Transverse colon (tissue), 4 donors: ENCODE measurements around the gene FCER2. TPM values are rescaled to one million over a fixed set of nuclear protein-coding genes. Genes with fewer than 3 reads are reported as not detected.

ENCODE experiments used
- DNase-seq: peaks from one replicate; pipeline ENCODE4 v3.0.0-alpha.2; 2019
- H3K27ac ChIP-seq, 4 donors: fragments of 200-600 bp; sonication (generic); 2 replicates each; pipeline ENCODE4 v1.5.1; 2016 to 2018; ENCODE audit warnings: inconsistent platforms in 4 of 4
- H3K27me3 ChIP-seq: fragments of 200-600 bp; sonication (generic); 2 replicates; pipeline ENCODE4 v1.5.1; 2017; ENCODE audit warnings: inconsistent platforms
- H3K36me3 ChIP-seq, 4 donors: fragments of 200-600 bp; sonication (generic); 2 replicates each; pipeline ENCODE4 v1.5.1; 2017 to 2019; ENCODE audit warnings: inconsistent platforms in 4 of 4
- H3K4me1 ChIP-seq, 4 donors: fragments of 200-600 bp; sonication (generic); 2 replicates each; pipeline ENCODE4 v1.5.1; 2017 to 2020; ENCODE audit warnings: inconsistent platforms in 4 of 4
- H3K4me3 ChIP-seq, 4 donors: fragments of 200-600 bp; sonication (generic); 1 replicate in 1 of 4; 2 replicates in 3 of 4; pipeline versions ENCODE4 v1.5.1 to v1.6.1; 2017 to 2019; ENCODE audit warnings: inconsistent platforms in 4 of 4
- H3K9me3 ChIP-seq, 2 donors: fragments of 200-600 bp; sonication (generic); 2 replicates each; pipeline ENCODE4 v1.5.1; 2017 to 2019; ENCODE audit warnings: inconsistent platforms in 2 of 2
- EP300 ChIP-seq: sonication (generic); formaldehyde crosslinking; IDR thresholded peaks from one replicate; pipeline ENCODE4 v1.6.1; 2017; ENCODE audit warnings: antibody characterized with exemption, low read depth
- POLR2A ChIP-seq: fragments of 450-650 bp; IDR thresholded peaks from one replicate; pipeline ENCODE4 v1.6.1; 2016; ENCODE audit warnings: antibody characterized with exemption, mild to moderate bottlenecking, moderate library complexity
- POLR2AphosphoS5 ChIP-seq, 3 donors: sonication (generic); formaldehyde crosslinking; IDR thresholded peaks; one replicate each; pipeline ENCODE4 v1.6.1; 2016; ENCODE audit warnings: antibody characterized with exemption in 3 of 3
- WGBS, 2 donors: methylation state at CpG; one replicate each; pipeline ENCODE4 v1.1.5; 2018; ENCODE audit warnings: low coverage in 1 of 2; 5-methylcytosine and 5-hydroxymethylcytosine counted together
- in situ Hi-C, 4 donors: fragments of 200-750 bp; cut with MboI; loops; one replicate each; pipeline versions ENCODE4 v1.15.0 to v1.15.1; 2017; ENCODE audit warnings: low sequenced_read_pairs in 3 of 4, low pct_ligation_motif_present in 1 of 4, low pct_unique_long_range_greater_than_20kb in 1 of 4
- intact Hi-C: fragments of 100-400 bp; cut with DNase I; formaldehyde crosslinking; loops from one replicate; pipeline ENCODE4 v1.15.1; 2023; ENCODE audit warnings: low total_unique reads
- total RNA-seq, 4 donors: library from RNA; depleted of rRNA; stranded (reverse); fragments of >200 nt; gene quantifications; one replicate each; pipeline ENCODE4 v1.1.0, GENCODE V29; 2016
- TF ChIP-seq, protein P1 (sequence below), 5 experiments: fragments of 200-600 bp in 3 of 5; fragments of 450-650 bp in 2 of 5; sonication (generic) in 3 of 5; IDR thresholded peaks; 1 replicate in 2 of 5; 2 replicates in 3 of 5; pipeline ENCODE4 v1.5.1; 2016 to 2017; ENCODE audit warnings: antibody characterized with exemption in 5 of 5, inconsistent platforms in 3 of 5, mild to moderate bottlenecking in 2 of 5, moderate library complexity in 1 of 5

Gene FCER2
- total RNA-seq, 4 donors from 2014 or later = 0.27 to 10.1 (median 4.3) TPM; not detected in 1

DNA sequence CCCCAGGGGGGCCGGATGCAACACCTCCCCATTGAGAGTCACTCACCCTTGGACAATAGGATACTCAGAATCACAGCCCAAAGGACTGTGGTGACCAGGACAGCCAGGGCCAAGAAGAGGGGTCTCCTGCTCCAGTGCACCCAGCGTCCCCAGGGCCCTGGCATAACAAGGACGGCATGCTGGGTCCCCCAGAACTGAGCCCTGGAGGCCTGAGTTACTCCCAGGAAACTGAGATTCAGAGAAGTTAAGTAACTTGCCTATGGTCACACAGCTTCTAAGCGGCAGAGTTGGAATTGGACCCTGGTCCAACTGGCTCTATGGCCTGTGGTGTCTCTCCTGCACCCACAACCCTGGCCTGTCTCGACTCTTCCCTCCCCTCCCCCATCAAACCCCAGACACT, 29.7 kb upstream of the FCER2 start:
- Histone ChIP-seq H3K9me3 (no peaks in the 10 kb centered on the region), H3K27me3 (peaks cover 54% of the 10 kb centered on the region), H3K27ac (no peak overlapping the region), H3K4me3 (no peak overlapping the region), H3K4me1 (peaks cover 0 to 7% (median 0%) of the 10 kb centered on the region in 4 donors), H3K36me3 (no peaks in the 10 kb centered on the region)
- TF ChIP-seq POLR2AphosphoS5 (IDR thresholded peaks at IDR 0.05) = no peak
- DNase-seq = no peak
- WGBS, 2 donors = 65% methylated on average over 5 of the region's 5 CpGs; no CpG with 5 or more reads in 1 of the 2 donors
- intact Hi-C loops (no loop called here), in situ Hi-C loops (no loop called here)

DNA sequence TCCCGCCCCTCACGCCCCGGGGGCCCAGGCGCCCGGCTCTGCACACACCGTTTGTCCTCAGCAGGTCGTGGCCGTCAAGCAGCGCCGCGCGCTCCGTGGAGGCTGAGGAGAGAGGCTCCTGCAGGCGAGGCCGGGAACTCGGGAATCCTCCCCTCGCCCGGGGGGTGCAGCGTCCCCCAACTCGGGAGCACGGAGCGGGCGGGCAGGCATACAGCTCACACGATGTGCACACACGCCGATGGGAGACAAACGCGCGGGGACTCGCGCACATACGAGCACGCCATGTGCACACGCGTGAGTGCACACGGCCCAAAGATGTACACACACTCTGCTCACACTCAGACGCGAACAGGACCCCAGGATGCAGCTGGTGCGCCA, 29.3 kb upstream of the FCER2 start:
- H3K27ac ChIP-seq = no peak overlapping the region
- peaks cover 54% of the 10 kb centered on the region for H3K27me3 ChIP-seq
- H3K4me1 ChIP-seq = peaks cover 0 to 7% (median 0%) of the 10 kb centered on the region in 4 donors
- H3K4me3 ChIP-seq = no peak overlapping the region
- H3K9me3 ChIP-seq = no peaks in the 10 kb centered on the region
- 70% methylated on average over 33 of the region's 39 CpGs; no CpG with 5 or more reads in 1 of the 2 donors for WGBS, 2 donors
- intact Hi-C loops = no loop called here
- TF ChIP-seq, protein P1, sequence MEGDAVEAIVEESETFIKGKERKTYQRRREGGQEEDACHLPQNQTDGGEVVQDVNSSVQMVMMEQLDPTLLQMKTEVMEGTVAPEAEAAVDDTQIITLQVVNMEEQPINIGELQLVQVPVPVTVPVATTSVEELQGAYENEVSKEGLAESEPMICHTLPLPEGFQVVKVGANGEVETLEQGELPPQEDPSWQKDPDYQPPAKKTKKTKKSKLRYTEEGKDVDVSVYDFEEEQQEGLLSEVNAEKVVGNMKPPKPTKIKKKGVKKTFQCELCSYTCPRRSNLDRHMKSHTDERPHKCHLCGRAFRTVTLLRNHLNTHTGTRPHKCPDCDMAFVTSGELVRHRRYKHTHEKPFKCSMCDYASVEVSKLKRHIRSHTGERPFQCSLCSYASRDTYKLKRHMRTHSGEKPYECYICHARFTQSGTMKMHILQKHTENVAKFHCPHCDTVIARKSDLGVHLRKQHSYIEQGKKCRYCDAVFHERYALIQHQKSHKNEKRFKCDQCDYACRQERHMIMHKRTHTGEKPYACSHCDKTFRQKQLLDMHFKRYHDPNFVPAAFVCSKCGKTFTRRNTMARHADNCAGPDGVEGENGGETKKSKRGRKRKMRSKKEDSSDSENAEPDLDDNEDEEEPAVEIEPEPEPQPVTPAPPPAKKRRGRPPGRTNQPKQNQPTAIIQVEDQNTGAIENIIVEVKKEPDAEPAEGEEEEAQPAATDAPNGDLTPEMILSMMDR (IDR thresholded peaks at IDR 0.05) = no peak
- TF ChIP-seq POLR2AphosphoS5 (IDR thresholded peaks at IDR 0.05) = no peak
- TF ChIP-seq EP300 = no peak
- TF ChIP-seq POLR2A = no peak
- H3K36me3 ChIP-seq = no peaks in the 10 kb centered on the region
- no peak for DNase-seq
- in situ Hi-C loops = no loop called here

DNA sequence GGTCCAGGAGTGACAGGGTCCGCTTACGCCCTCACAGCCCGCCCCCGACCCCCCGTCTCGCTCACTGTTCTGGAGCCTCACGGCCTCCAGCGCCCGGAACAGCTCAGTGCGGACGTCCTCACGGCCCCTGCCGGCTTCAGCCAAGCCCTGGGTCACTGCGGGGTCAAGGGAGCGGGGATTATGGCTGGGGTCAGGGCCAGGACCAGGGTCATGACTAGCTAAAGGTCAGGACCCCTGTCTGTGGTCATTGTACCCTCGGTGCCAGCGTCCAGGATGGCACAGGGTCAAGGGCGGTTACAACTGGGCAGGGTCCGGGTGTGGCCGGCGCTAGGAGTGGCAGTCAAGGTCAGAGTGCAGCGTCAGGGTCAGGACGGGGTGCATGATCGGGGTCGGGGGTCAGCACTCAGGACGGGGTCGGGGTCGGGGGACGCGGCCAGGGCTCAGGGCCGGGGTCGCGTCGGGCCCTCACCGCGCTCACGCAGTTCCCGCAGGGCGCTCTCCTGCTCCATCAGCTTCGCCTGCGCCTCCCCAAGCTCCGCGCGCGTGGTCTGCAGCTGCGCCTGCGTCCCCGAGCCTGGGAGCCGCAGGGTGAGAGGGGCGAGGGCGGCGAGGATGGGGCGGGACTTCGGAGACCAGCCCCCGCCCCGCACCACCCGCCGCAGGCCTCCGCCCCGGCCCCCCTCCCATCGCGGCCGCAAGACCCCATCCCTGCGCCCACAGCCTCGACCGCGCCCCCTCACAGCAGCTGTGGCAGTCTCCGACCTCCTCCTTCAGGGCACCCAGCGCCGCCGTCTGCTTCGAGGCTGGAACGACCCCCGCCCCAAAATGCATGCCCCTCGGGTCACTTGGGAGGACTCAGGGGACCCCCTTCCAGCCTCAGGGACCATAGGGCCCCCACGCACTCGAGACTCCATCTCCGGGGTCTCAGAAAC, 28.6 kb upstream of the FCER2 start:
- peaks cover 57% of the 10 kb centered on the region for H3K27me3 ChIP-seq
- intact Hi-C loops = no loop called here
- peaks cover 0 to 7% (median 0%) of the 10 kb centered on the region in 4 donors for H3K4me1 ChIP-seq
- TF ChIP-seq POLR2AphosphoS5 (IDR thresholded peaks at IDR 0.05) (no peak), EP300 (no peak), POLR2A (no peak)
- TF ChIP-seq, protein P1 (IDR thresholded peaks at IDR 0.05) = no peak
- H3K4me3 ChIP-seq = no peak overlapping the region
- H3K9me3 ChIP-seq = no peaks in the 10 kb centered on the region
- H3K27ac ChIP-seq = no peak overlapping the region
- in situ Hi-C loops = no loop called here
- no peaks in the 10 kb centered on the region for H3K36me3 ChIP-seq
- DNase-seq = no peak
- WGBS, 2 donors = 2 to 19% methylated on average over 11 to 17 of the region's 78 CpGs

DNA sequence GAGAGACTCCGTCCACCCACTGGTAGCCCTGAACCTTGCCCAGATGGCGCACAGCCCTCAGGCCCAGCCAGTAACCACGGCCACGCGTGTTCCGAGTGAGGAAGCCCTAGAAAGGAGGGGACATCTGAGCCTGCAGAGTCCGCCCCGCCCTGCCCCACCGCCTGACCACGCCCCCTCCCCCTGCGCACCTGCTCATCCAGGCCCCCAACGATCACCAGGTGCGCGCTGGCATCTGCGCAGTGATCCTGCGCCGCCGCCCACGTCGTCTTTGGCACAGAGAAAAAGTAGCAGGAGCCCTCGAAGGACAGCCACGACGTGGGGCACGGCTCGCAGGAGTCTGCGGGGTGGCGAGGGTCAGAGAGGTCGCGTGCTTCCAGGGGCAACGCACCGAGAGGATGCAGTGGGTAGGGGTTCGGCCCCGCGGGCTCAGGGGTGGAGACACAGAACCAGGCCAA, 27.9 kb upstream of the FCER2 start:
- Histone ChIP-seq H3K36me3 (no peaks in the 10 kb centered on the region), H3K9me3 (no peaks in the 10 kb centered on the region), H3K27me3 (peaks cover 57% of the 10 kb centered on the region), H3K4me1 (peaks cover 0 to 7% (median 0%) of the 10 kb centered on the region in 4 donors), H3K27ac (no peak overlapping the region), H3K4me3 (no peak overlapping the region)
- TF ChIP-seq EP300 = no peak
- no peak for TF ChIP-seq POLR2AphosphoS5 (IDR thresholded peaks at IDR 0.05)
- no peak for TF ChIP-seq POLR2A
- TF ChIP-seq, protein P1 (IDR thresholded peaks at IDR 0.05) = no peak
- 14% methylated on average over 7 of the region's 34 CpGs; no CpG with 5 or more reads in 1 of the 2 donors for WGBS, 2 donors
- in situ Hi-C loops (no loop called here), intact Hi-C loops (no loop called here)
- DNase-seq = no peak
